HCT116 (cell line): ENCODE data around the gene RGS7. TPM values are rescaled to one million over a fixed set of nuclear protein-coding genes. Genes with fewer than 3 reads are reported as not detected.

ENCODE experiments used
- ATAC-seq: fragments of 200-7000 bp; cut with Tn5 transposase; 2 replicates; pipeline ENCODE4 v1.9.1; 2020; ENCODE audit warnings: mild to moderate bottlenecking, moderate library complexity
- BruUV-seq: library from RNA; stranded (reverse); fragments of 400-500 nt; replicated peaks from 2 replicates; lab custom pipeline; 2021; lab: Mats Ljungman, UMichigan
- CTCF ChIA-PET: fragments of 300-600 bp; sonication (Branson Sonifier 250); formaldehyde crosslinking; loops from one replicate; lab custom pipeline; 2021; ENCODE audit warnings: antibody characterized with exemption; lab: Charles Lee
- POLR2A ChIA-PET: fragments of 300-600, 350-600 bp; sonication (Branson Sonifier 250); formaldehyde crosslinking; loops from one replicate; lab custom pipeline; 2021; ENCODE audit warnings: antibody characterized with exemption; lab: Charles Lee
- RAD21 ChIA-PET, 2 experiments: fragments of 300-600 bp; sonication (Branson Sonifier 250); formaldehyde crosslinking; loops; one replicate each; lab custom pipeline; 2023; ENCODE audit warnings: low total read pairs in 2 of 2; ENCODE audit not compliant: uncharacterized antibody in 2 of 2, unreplicated experiment in 2 of 2, low non-redundant PET in 1 of 2; lab: Charles Lee
- DNase-seq: peaks from one replicate; pipeline ENCODE4 v3.0.0-alpha.2; 2010; ENCODE audit warnings: low read depth, low spot score
- H2AFZ ChIP-seq: fragments of 200-600 bp; shearing (Covaris generic), sonication (generic); 2 replicates; pipeline ENCODE4 v1.6.1; 2017; ENCODE audit warnings: low read depth, mixed run types, mixed read lengths, antibody characterized with exemption, low read length; ENCODE audit not compliant: poor library complexity, severe bottlenecking
- H3K27ac ChIP-seq: 2 replicates; pipeline ENCODE4 v1.5.1; 2012; ENCODE audit warnings: low read depth, low read length
- H3K27me3 ChIP-seq: fragments of 200-600 bp; sonication (generic); 2 replicates; pipeline ENCODE4 v1.6.1; 2016; ENCODE audit warnings: mixed run types, low read length, mixed read lengths; ENCODE audit not compliant: insufficient read depth
- H3K36me3 ChIP-seq, 2 experiments: fragments of 200-500 bp in 1 of 2; fragments of 200-600 bp in 1 of 2; sonication (Bioruptor generic) in 1 of 2; sonication (generic) in 1 of 2; 2 replicates each; pipeline versions ENCODE4 v1.5.1 to v1.6.1; 2014 to 2016; ENCODE audit warnings: low read length in 2 of 2, inconsistent platforms in 1 of 2, mixed read lengths in 1 of 2, mixed run types in 1 of 2; ENCODE audit not compliant: insufficient read depth in 2 of 2, control insufficient read depth in 1 of 2
- H3K4me1 ChIP-seq, 2 experiments: fragments of 200-600 bp in 1 of 2; sonication (generic) in 1 of 2; 2 replicates each; pipeline versions ENCODE4 v1.5.1 to v1.6.1; 2012 to 2017; ENCODE audit warnings: low read length in 2 of 2, inconsistent platforms in 1 of 2, mild to moderate bottlenecking in 1 of 2, mixed read lengths in 1 of 2, mixed run types in 1 of 2, moderate library complexity in 1 of 2; ENCODE audit not compliant: insufficient read depth in 2 of 2, control insufficient read depth in 1 of 2
- H3K4me2 ChIP-seq: fragments of 200-600 bp; sonication (generic); 2 replicates; pipeline ENCODE4 v1.6.1; 2017; ENCODE audit warnings: mixed run types, low read length, mixed read lengths
- H3K4me3 ChIP-seq, 2 experiments: fragments of 200-600 bp in 1 of 2; sonication (generic) in 1 of 2; replicated peaks in 1 of 2; 2 replicates each; pipeline ENCODE4 v1.5.1; 2011 to 2016; ENCODE audit warnings: low read length in 2 of 2, control low read depth in 1 of 2, low read depth in 1 of 2, mild to moderate bottlenecking in 1 of 2, mixed read lengths in 1 of 2, mixed run types in 1 of 2
- H3K79me2 ChIP-seq: fragments of 200-600 bp; sonication (generic); 2 replicates; pipeline ENCODE4 v1.6.1; 2017; ENCODE audit warnings: mild to moderate bottlenecking, mixed run types, low read length, moderate library complexity, mixed read lengths; ENCODE audit not compliant: insufficient read depth
- H3K9ac ChIP-seq: fragments of 200-600 bp; sonication (generic); 2 replicates; pipeline ENCODE4 v1.6.1; 2016; ENCODE audit warnings: low read length, mixed read lengths
- H3K9me2 ChIP-seq: fragments of 200-600 bp; sonication (generic), shearing (Covaris generic); 2 replicates; pipeline ENCODE4 v1.6.1; 2017; ENCODE audit warnings: mixed run types, mild to moderate bottlenecking, moderate library complexity; ENCODE audit not compliant: insufficient read depth
- H3K9me3 ChIP-seq, 2 experiments: fragments of 200-500 bp in 1 of 2; fragments of 200-600 bp in 1 of 2; sonication (Bioruptor generic) in 1 of 2; sonication (generic) in 1 of 2; 2 replicates each; pipeline ENCODE4 v1.6.1; 2014 to 2017; ENCODE audit warnings: low read length in 2 of 2, mixed read lengths in 2 of 2, inconsistent platforms in 1 of 2, low read depth in 1 of 2, mild to moderate bottlenecking in 1 of 2, mixed run types in 1 of 2, moderate library complexity in 1 of 2; ENCODE audit not compliant: control insufficient read depth in 1 of 2, insufficient read depth in 1 of 2
- H4K20me1 ChIP-seq: fragments of 200-600 bp; sonication (generic), shearing (Covaris generic); 2 replicates; pipeline ENCODE4 v1.6.1; 2017; ENCODE audit warnings: mixed run types, mild to moderate bottlenecking, moderate library complexity; ENCODE audit not compliant: insufficient read depth
- CEBPB ChIP-seq: IDR thresholded peaks from 2 replicates; pipeline ENCODE4 v1.6.1; 2012; ENCODE audit warnings: low read depth
- EGR1 ChIP-seq: IDR thresholded peaks from 2 replicates; pipeline ENCODE4 v1.6.1; 2012; ENCODE audit warnings: low read depth
- EZH2phosphoT487 ChIP-seq: fragments of 200-600 bp; IDR thresholded peaks from 2 replicates; pipeline ENCODE4 v1.6.1; 2018; ENCODE audit warnings: antibody characterized with exemption, borderline replicate concordance
- FOSL1 ChIP-seq: IDR thresholded peaks from 2 replicates; pipeline ENCODE4 v1.6.1; 2012; ENCODE audit warnings: low read depth
- JUND ChIP-seq: IDR thresholded peaks from 2 replicates; pipeline ENCODE4 v1.6.1; 2012
- POLR2A ChIP-seq: IDR thresholded peaks from 2 replicates; pipeline ENCODE4 v1.7.0; 2011; ENCODE audit warnings: borderline replicate concordance; ENCODE audit not compliant: insufficient read depth, insufficient read length; ENCODE audit errors: extremely low read depth
- POLR2AphosphoS5 ChIP-seq: IDR thresholded peaks from 2 replicates; pipeline ENCODE4 v1.6.1; 2011; ENCODE audit warnings: mild to moderate bottlenecking, low read depth, low read length, moderate library complexity
- TCF7L2 ChIP-seq: IDR thresholded peaks from 2 replicates; pipeline ENCODE4 v1.7.0; 2011; ENCODE audit warnings: borderline replicate concordance, inconsistent platforms; ENCODE audit not compliant: insufficient read depth, insufficient read length; ENCODE audit errors: extremely low read depth
- YY1 ChIP-seq: IDR thresholded peaks from 2 replicates; pipeline ENCODE4 v1.6.1; 2011; ENCODE audit warnings: low read length, low read depth, moderate library complexity, mild to moderate bottlenecking; ENCODE audit not compliant: insufficient replicate concordance; ENCODE audit errors: extremely low read depth
- ZNF274 ChIP-seq: fragments of 200-500 bp; sonication (Bioruptor generic); IDR thresholded peaks from 2 replicates; pipeline ENCODE4 v1.6.1; 2014; ENCODE audit warnings: mild to moderate bottlenecking, low read depth, low read length, inconsistent platforms
- intact Hi-C: fragments of 100-400 bp; cut with micrococcal nuclease; formaldehyde crosslinking; loops from 2 replicates; pipeline ENCODE4 v1.10.0; 2022
- total RNA-seq: library from RNA; stranded (reverse); gene quantifications from one replicate; pipeline ENCODE4 v1.2.1, GENCODE V29; 2021; ENCODE audit not compliant: unreplicated experiment
- TF ChIP-seq, protein P1 (sequence below): IDR thresholded peaks from 2 replicates; pipeline ENCODE4 v1.6.1; 2012
- TF ChIP-seq, protein P2 (sequence below): IDR thresholded peaks from 2 replicates; pipeline ENCODE4 v1.6.1; 2011; ENCODE audit warnings: mild to moderate bottlenecking, low read length, moderate library complexity; ENCODE audit not compliant: insufficient replicate concordance; ENCODE audit errors: extremely low read depth
- TF ChIP-seq, protein P3 (sequence below), 3 experiments: fragments of 200-600 bp in 1 of 3; sonication (generic) in 1 of 3; IDR thresholded peaks in 2 of 3; conservative IDR thresholded peaks in 1 of 3; 2 replicates each; pipeline ENCODE4 v1.5.1; 2012 to 2017; ENCODE audit warnings: low read depth in 2 of 3, low read length in 2 of 3, antibody characterized with exemption in 1 of 3, borderline replicate concordance in 1 of 3, control low read depth in 1 of 3, mild to moderate bottlenecking in 1 of 3, mixed read lengths in 1 of 3, mixed run types in 1 of 3, moderate library complexity in 1 of 3; ENCODE audit not compliant: insufficient read depth in 1 of 3
- TF ChIP-seq, protein P4 (sequence below): IDR thresholded peaks from 2 replicates; pipeline ENCODE4 v1.6.1; 2012

RGS7 gene
- total RNA-seq, 1 experiment from 2014 or later, result not detected

DNA sequence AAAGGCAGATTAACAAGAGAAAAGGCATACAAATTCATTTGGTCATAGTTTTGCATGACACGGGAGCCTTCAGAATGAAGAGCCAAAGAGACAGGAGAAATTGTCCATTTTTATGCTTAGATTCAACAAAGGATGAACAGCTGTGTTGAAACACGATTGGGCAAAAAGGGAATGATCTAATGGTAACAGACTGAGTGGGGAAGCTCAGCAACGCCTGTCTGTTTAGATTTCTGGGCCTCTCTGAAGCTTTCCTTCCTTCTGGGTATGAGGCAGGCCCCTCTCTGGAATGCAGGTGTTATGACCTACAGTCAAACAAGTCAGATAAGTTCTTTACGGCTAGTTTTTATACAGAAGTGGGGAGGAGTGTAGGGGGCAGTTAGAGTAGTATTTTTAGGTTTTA is 154.6 kb downstream of the RGS7 start:
- H3K27ac ChIP-seq, result no peak overlapping the region
- DNase-seq (no peak), ATAC-seq (no peak)
- H4K20me1 ChIP-seq, result no peaks in the 10 kb centered on the region
- H3K4me3 ChIP-seq, result no peak overlapping the region
- no peak overlapping the region for H3K9ac ChIP-seq
- H3K79me2 ChIP-seq, result no peaks in the 10 kb centered on the region
- no peak overlapping the region for H3K4me2 ChIP-seq
- no peak for TF ChIP-seq FOSL1
- TF ChIP-seq, protein P1, sequence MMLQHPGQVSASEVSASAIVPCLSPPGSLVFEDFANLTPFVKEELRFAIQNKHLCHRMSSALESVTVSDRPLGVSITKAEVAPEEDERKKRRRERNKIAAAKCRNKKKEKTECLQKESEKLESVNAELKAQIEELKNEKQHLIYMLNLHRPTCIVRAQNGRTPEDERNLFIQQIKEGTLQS, result no peak
- no peak for TF ChIP-seq EGR1
- intact Hi-C loops, result no loop called here
- POLR2A ChIA-PET, result no interaction called here
- CTCF ChIA-PET, result no interaction called here
- H3K4me1 ChIP-seq, result no peaks in the 10 kb centered on the region
- no peaks in the 10 kb centered on the region for H3K9me2 ChIP-seq
- RAD21 ChIA-PET, result no interaction called here
- no peak overlapping the region for H2AFZ ChIP-seq
- H3K9me3 ChIP-seq, result no peaks in the 10 kb centered on the region; a peak in 2 of 4 replicates
- no TSS peak for BruUV-seq
- no peaks in the 10 kb centered on the region for H3K36me3 ChIP-seq
- no peaks in the 10 kb centered on the region for H3K27me3 ChIP-seq

DNA sequence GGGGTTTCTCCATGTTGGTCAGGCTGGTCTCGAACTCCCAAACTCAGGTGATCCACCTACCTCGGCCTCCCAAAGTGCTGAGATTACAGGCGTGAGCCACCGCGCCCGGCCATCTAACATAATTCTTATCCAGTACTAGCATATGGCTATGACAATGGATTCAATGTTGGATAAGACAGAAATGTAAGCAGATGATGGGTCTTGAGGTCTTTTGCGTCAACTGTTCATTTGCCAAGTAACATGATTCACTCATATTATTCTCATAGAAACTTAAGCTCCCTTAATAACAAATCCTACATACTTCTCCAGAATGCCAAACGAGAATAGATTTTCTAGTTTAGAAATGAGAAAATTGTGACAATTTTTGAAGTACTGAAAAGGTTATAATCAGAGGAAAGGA is 170.3 kb downstream of the RGS7 start:
- H3K27ac ChIP-seq, result no peak overlapping the region
- no peaks in the 10 kb centered on the region for H3K27me3 ChIP-seq
- H3K9me2 ChIP-seq, result no peaks in the 10 kb centered on the region
- no peaks in the 10 kb centered on the region for H3K36me3 ChIP-seq
- POLR2A ChIA-PET, result no interaction called here
- no peaks in the 10 kb centered on the region for H4K20me1 ChIP-seq
- RAD21 ChIA-PET, result no interaction called here
- TF ChIP-seq POLR2A (no peak), ZNF274 (no peak), JUND (no peak), FOSL1 (no peak), CEBPB (no peak), EGR1 (no peak), EZH2phosphoT487 (no peak), YY1 (no peak), TCF7L2 (no peak), POLR2AphosphoS5 (no peak)
- TF ChIP-seq, protein P2, sequence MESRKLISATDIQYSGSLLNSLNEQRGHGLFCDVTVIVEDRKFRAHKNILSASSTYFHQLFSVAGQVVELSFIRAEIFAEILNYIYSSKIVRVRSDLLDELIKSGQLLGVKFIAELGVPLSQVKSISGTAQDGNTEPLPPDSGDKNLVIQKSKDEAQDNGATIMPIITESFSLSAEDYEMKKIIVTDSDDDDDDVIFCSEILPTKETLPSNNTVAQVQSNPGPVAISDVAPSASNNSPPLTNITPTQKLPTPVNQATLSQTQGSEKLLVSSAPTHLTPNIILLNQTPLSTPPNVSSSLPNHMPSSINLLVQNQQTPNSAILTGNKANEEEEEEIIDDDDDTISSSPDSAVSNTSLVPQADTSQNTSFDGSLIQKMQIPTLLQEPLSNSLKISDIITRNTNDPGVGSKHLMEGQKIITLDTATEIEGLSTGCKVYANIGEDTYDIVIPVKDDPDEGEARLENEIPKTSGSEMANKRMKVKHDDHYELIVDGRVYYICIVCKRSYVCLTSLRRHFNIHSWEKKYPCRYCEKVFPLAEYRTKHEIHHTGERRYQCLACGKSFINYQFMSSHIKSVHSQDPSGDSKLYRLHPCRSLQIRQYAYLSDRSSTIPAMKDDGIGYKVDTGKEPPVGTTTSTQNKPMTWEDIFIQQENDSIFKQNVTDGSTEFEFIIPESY, result no peak
- TF ChIP-seq, protein P3, sequence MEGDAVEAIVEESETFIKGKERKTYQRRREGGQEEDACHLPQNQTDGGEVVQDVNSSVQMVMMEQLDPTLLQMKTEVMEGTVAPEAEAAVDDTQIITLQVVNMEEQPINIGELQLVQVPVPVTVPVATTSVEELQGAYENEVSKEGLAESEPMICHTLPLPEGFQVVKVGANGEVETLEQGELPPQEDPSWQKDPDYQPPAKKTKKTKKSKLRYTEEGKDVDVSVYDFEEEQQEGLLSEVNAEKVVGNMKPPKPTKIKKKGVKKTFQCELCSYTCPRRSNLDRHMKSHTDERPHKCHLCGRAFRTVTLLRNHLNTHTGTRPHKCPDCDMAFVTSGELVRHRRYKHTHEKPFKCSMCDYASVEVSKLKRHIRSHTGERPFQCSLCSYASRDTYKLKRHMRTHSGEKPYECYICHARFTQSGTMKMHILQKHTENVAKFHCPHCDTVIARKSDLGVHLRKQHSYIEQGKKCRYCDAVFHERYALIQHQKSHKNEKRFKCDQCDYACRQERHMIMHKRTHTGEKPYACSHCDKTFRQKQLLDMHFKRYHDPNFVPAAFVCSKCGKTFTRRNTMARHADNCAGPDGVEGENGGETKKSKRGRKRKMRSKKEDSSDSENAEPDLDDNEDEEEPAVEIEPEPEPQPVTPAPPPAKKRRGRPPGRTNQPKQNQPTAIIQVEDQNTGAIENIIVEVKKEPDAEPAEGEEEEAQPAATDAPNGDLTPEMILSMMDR (IDR thresholded peaks at IDR 0.05 in 2 of 3, conservative IDR thresholded peaks at IDR 0.05 in 1 of 3; ENCODE audit: borderline replicate concordance in 1 of 3, insufficient read depth in 1 of 3, low read depth in 2 of 3, low read length in 2 of 3), result no peak
- TF ChIP-seq, protein P1, result no peak
- TF ChIP-seq, protein P4, sequence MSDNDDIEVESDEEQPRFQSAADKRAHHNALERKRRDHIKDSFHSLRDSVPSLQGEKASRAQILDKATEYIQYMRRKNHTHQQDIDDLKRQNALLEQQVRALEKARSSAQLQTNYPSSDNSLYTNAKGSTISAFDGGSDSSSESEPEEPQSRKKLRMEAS, result no peak
- H3K9ac ChIP-seq, result no peak overlapping the region
- no peak for ATAC-seq
- H3K4me2 ChIP-seq, result no peak overlapping the region
- H3K4me1 ChIP-seq, result no peaks in the 10 kb centered on the region
- peaks cover 0 to 4% of the 10 kb centered on the region in 2 experiments; a peak in 2 of 4 replicates for H3K9me3 ChIP-seq
- intact Hi-C loops, result no loop called here
- DNase-seq, result no peak
- no TSS peak for BruUV-seq
- no peaks in the 10 kb centered on the region for H3K79me2 ChIP-seq
- H2AFZ ChIP-seq, result no peak overlapping the region
- CTCF ChIA-PET, result no interaction called here
- H3K4me3 ChIP-seq, result no peak overlapping the region
